Measurements from ENCODE around the gene TNFRSF14. TPM values are rescaled to one million over a fixed set of nuclear protein-coding genes. Genes with fewer than 3 reads are reported as not detected.
A peak's percentile ranks its signal among the peaks of the same experiment; 100 is the strongest.

The TNFRSF14 gene
- total and polyA plus RNA-seq, 9 of the 15 experiments (the other 6 are each of a cell fraction or from before 2014, with no cell fraction given) = 0.11 to 2.3 (median 0.68) TPM; not detected in 2

- intact Hi-C loops (cut with micrococcal nuclease) = no loop called here
- H3K9me1 ChIP-seq (ENCODE audit: control insufficient read depth, insufficient read depth, low read length) = no peaks in the 10 kb centered on the region
- BruUV-seq (replicated peaks) = no TSS peak
- ChIA-PET CTCF (ENCODE audit: low intra/inter-chr PET ratio) (no interaction called here), POLR2A (interaction anchor here (1.9 kb wide), 1 partner anchor 26 kb away, joined by 9 read pairs; the partner anchor contains the start of gene PRXL2B)
- TF ChIP-seq ZNF445 (CRISPR knock-in tag; IDR thresholded peaks at IDR 0.05; ENCODE audit: low read depth) (no peak), KLF13 (tag; IDR thresholded peaks at IDR 0.05; ENCODE audit: borderline replicate concordance, low read depth) (no peak), MITF (IDR thresholded peaks at IDR 0.05) (no peak), MEF2D (tag; conservative IDR thresholded peaks at IDR 0.05; ENCODE audit: low read depth) (no peak), ZNF263 (CRISPR knock-in tag; IDR thresholded peaks at IDR 0.05; ENCODE audit: borderline replicate concordance) (no peak), RUNX1 (IDR thresholded peaks at IDR 0.05; ENCODE audit: low read depth) (no peak), JUND (IDR thresholded peaks at IDR 0.05; ENCODE audit: borderline replicate concordance, low read depth, low read length) (no peak), JUND (tag; IDR thresholded peaks at IDR 0.05; ENCODE audit: borderline replicate concordance, low read depth, low read length) (no peak), CREM (IDR thresholded peaks at IDR 0.05; ENCODE audit: low read depth) (no peak), E2F1 (CRISPR knock-in tag; IDR thresholded peaks at IDR 0.05) (no peak), RBBP5 (IDR thresholded peaks at IDR 0.05; ENCODE audit: borderline replicate concordance, insufficient read depth, low read length, poor library complexity, severe bottlenecking) (no peak), FOS (IDR thresholded peaks at IDR 0.05; ENCODE audit: extremely low read depth, insufficient read length) (no peak)
- in situ Hi-C loops (cut with MboI) = no loop called here
- no peaks in the 10 kb centered on the region; the same call in 1 of the 2 replicates for H3K9me3 ChIP-seq (replicated peaks; ENCODE audit: control insufficient read depth, insufficient read depth, low read depth, low read length)
- DNase-seq (ENCODE audit: extremely low read depth in 1 of 4, low spot score in 3 of 4) (no peak), FAIRE-seq (no peak), ATAC-seq (no peak)
- no peak overlapping the region for H2AFZ ChIP-seq (ENCODE audit: low read depth, low read length)
- peak overlapping the region; percentile 42 for H3K4me2 ChIP-seq (ENCODE audit: insufficient read depth, low read length)
- no peak overlapping the region for H3K4me3 ChIP-seq
- peak overlapping the region in 1 of 2 experiments; percentile 78; a peak in 1 of 4 replicates for H3K9ac ChIP-seq (ENCODE audit: insufficient read depth in 1 of 2, low read depth in 2 of 2, low read length in 2 of 2)
- peaks cover 0 to 39% of the 10 kb centered on the region in 2 experiments; a peak in 2 of 5 replicates for H3K4me1 ChIP-seq (replicated peaks in 1 of 2; ENCODE audit: control insufficient read depth in 2 of 2, insufficient read depth in 2 of 2, low read length in 2 of 2)
- no peaks in the 10 kb centered on the region for H3K79me2 ChIP-seq (ENCODE audit: control insufficient read depth, insufficient read depth, low read length)
- 14% methylated on average over 19 of the region's 19 CpGs for whole genome bisulfite sequencing (ENCODE audit: insufficient coverage, low coverage, missing lambda C conversion rate)
- H3K27me3 ChIP-seq (ENCODE audit: control insufficient read depth in 2 of 2, insufficient read depth in 2 of 2, low read length in 2 of 2) = peaks cover 8 to 31% of the 10 kb centered on the region in 2 experiments
- no peaks in the 10 kb centered on the region for H3K36me3 ChIP-seq (ENCODE audit: control insufficient read depth, insufficient read depth, low read length)
- H3K27ac ChIP-seq (ENCODE audit: extremely low read depth, low read depth, low read length) = no peak overlapping the region
- H4K20me1 ChIP-seq (replicated peaks; ENCODE audit: control insufficient read depth, insufficient read depth, low read length) = no peaks in the 10 kb centered on the region; the same call in 1 of the 2 replicates
Measured at GRCh38 chr1:2611621-2612437, 55.7 kb downstream of the TNFRSF14 start.
